ENCODE measurements around the gene TGFB2. TPM values are rescaled to one million over a fixed set of nuclear protein-coding genes. Genes with fewer than 3 reads are reported as not detected.

TGFB2 gene
- total and polyA plus RNA-seq, 2 experiments from 2014 or later: 0.97 to 1.3 TPM

GRCh38 chr1:218443255-218443654 lies 98.1 kb downstream of the TGFB2 start:
- Histone ChIP-seq H3K79me2 (ENCODE audit: insufficient read depth) (no peaks in the 10 kb centered on the region), H3K9me2 (ENCODE audit: insufficient read depth) (no peaks in the 10 kb centered on the region), H3K27me3 (replicated peaks; ENCODE audit: insufficient read depth) (no peaks in the 10 kb centered on the region), H3K4me2 (ENCODE audit: unreplicated experiment) (no peak overlapping the region), H3K36me3 (ENCODE audit: low read depth) (no peaks in the 10 kb centered on the region), H4K20me1 (ENCODE audit: insufficient read depth) (no peaks in the 10 kb centered on the region), H3K9me3 (ENCODE audit: low read depth) (no peaks in the 10 kb centered on the region), H3K9ac (no peak overlapping the region), H3F3A (ENCODE audit: insufficient read depth) (peaks cover 3% of the 10 kb centered on the region; the same call in 1 of the 2 replicates), H3K4me3 (no peak overlapping the region), H3K27ac (no peak overlapping the region), H2AFZ (no peak overlapping the region), H3K4me1 (ENCODE audit: insufficient read depth) (peaks cover 8% of the 10 kb centered on the region)
- in situ Hi-C loops (cut with MboI): no loop called here
- DNase-seq: no peak
- no peak for TF ChIP-seq EZH2 (IDR thresholded peaks at IDR 0.05; ENCODE audit: insufficient read depth, poor library complexity, severe bottlenecking)
- no peak for TF ChIP-seq EZH2phosphoT487 (IDR thresholded peaks at IDR 0.05; ENCODE audit: insufficient read depth, low read depth)
- WGBS, 2 experiments (ENCODE audit: low coverage in 1 of 2, low lambda C conversion rate in 2 of 2, missing lambda C conversion rate in 2 of 2): 93 to 98% methylated on average over 2 of the region's 2 CpGs

- 30 to 33% methylated on average over 5 of the region's 5 CpGs for WGBS, 2 experiments (ENCODE audit: low coverage in 1 of 2, low lambda C conversion rate in 2 of 2, missing lambda C conversion rate in 2 of 2)
- in situ Hi-C loops (cut with MboI): no loop called here
- no peak for DNase-seq
- Histone ChIP-seq H3K4me2 (ENCODE audit: unreplicated experiment) (no peak overlapping the region), H3K9ac (no peak overlapping the region), H3K9me2 (ENCODE audit: insufficient read depth) (no peaks in the 10 kb centered on the region), H3K27me3 (replicated peaks; ENCODE audit: insufficient read depth) (no peaks in the 10 kb centered on the region), H3F3A (ENCODE audit: insufficient read depth) (peaks cover 3% of the 10 kb centered on the region; the same call in 1 of the 2 replicates), H3K79me2 (ENCODE audit: insufficient read depth) (no peaks in the 10 kb centered on the region), H3K4me1 (ENCODE audit: insufficient read depth) (peaks cover 8% of the 10 kb centered on the region), H3K9me3 (ENCODE audit: low read depth) (no peaks in the 10 kb centered on the region), H2AFZ (no peak overlapping the region), H4K20me1 (ENCODE audit: insufficient read depth) (no peaks in the 10 kb centered on the region), H3K27ac (no peak overlapping the region), H3K4me3 (no peak overlapping the region), H3K36me3 (ENCODE audit: low read depth) (no peaks in the 10 kb centered on the region)
- no peak for TF ChIP-seq EZH2phosphoT487 (IDR thresholded peaks at IDR 0.05; ENCODE audit: insufficient read depth, low read depth)
- no peak for TF ChIP-seq EZH2 (IDR thresholded peaks at IDR 0.05; ENCODE audit: insufficient read depth, poor library complexity, severe bottlenecking)
Measured at GRCh38 chr1:218444173-218444572, 99.0 kb downstream of the TGFB2 start.

- Histone ChIP-seq H3K79me2 (ENCODE audit: insufficient read depth) (no peaks in the 10 kb centered on the region), H3K27me3 (replicated peaks; ENCODE audit: insufficient read depth) (no peaks in the 10 kb centered on the region), H3F3A (ENCODE audit: insufficient read depth) (peaks cover 3% of the 10 kb centered on the region; the same call in 1 of the 2 replicates), H3K9me2 (ENCODE audit: insufficient read depth) (no peaks in the 10 kb centered on the region), H3K27ac (no peak overlapping the region), H3K4me1 (ENCODE audit: insufficient read depth) (peaks cover 4% of the 10 kb centered on the region), H3K4me3 (no peak overlapping the region), H3K9ac (no peak overlapping the region), H2AFZ (no peak overlapping the region), H3K4me2 (ENCODE audit: unreplicated experiment) (no peak overlapping the region), H4K20me1 (ENCODE audit: insufficient read depth) (no peaks in the 10 kb centered on the region), H3K9me3 (ENCODE audit: low read depth) (no peaks in the 10 kb centered on the region), H3K36me3 (ENCODE audit: low read depth) (no peaks in the 10 kb centered on the region)
- in situ Hi-C loops (cut with MboI): no loop called here
- 5 to 11% methylated on average over 1 of the region's 1 CpG for WGBS, 2 experiments (ENCODE audit: low coverage in 1 of 2, low lambda C conversion rate in 2 of 2, missing lambda C conversion rate in 2 of 2)
- no peak for TF ChIP-seq EZH2 (IDR thresholded peaks at IDR 0.05; ENCODE audit: insufficient read depth, poor library complexity, severe bottlenecking)
- no peak for TF ChIP-seq EZH2phosphoT487 (IDR thresholded peaks at IDR 0.05; ENCODE audit: insufficient read depth, low read depth)
- no peak for DNase-seq
Measured at GRCh38 chr1:218444588-218444987, 99.5 kb downstream of the TGFB2 start.

- in situ Hi-C loops (cut with MboI): no loop called here
- Histone ChIP-seq H3K27ac (no peak overlapping the region), H2AFZ (no peak overlapping the region), H3K27me3 (replicated peaks; ENCODE audit: insufficient read depth) (no peaks in the 10 kb centered on the region), H3K9me3 (ENCODE audit: low read depth) (no peaks in the 10 kb centered on the region), H3K4me3 (no peak overlapping the region), H4K20me1 (ENCODE audit: insufficient read depth) (no peaks in the 10 kb centered on the region), H3K79me2 (ENCODE audit: insufficient read depth) (no peaks in the 10 kb centered on the region), H3K9me2 (ENCODE audit: insufficient read depth) (no peaks in the 10 kb centered on the region), H3K4me1 (ENCODE audit: insufficient read depth) (no peaks in the 10 kb centered on the region), H3K4me2 (ENCODE audit: unreplicated experiment) (no peak overlapping the region), H3K9ac (no peak overlapping the region), H3K36me3 (ENCODE audit: low read depth) (no peaks in the 10 kb centered on the region), H3F3A (ENCODE audit: insufficient read depth) (no peaks in the 10 kb centered on the region)
- DNase-seq: no peak
- WGBS, 2 experiments (ENCODE audit: low coverage in 1 of 2, low lambda C conversion rate in 2 of 2, missing lambda C conversion rate in 2 of 2): 64 to 66% methylated on average over 7 of the region's 7 CpGs
- TF ChIP-seq EZH2 (IDR thresholded peaks at IDR 0.05; ENCODE audit: insufficient read depth, poor library complexity, severe bottlenecking) (no peak), EZH2phosphoT487 (IDR thresholded peaks at IDR 0.05; ENCODE audit: insufficient read depth, low read depth) (no peak)
Measured at GRCh38 chr1:218447010-218447689, 102.0 kb downstream of the TGFB2 start.

Data from GM23248 (cell line).